ENCODE data around the gene FN1.
A peak's percentile ranks its signal among the peaks of the same experiment; 100 is the strongest.

The FN1 gene

GRCh38 chr2:215363461-215364156 lies 72.3 kb downstream of the FN1 start:
- Histone ChIP-seq H2AK5ac (ENCODE audit: low read depth, low read length) (no peak overlapping the region), H3K27ac (replicated peaks; ENCODE audit: low read length) (no peak overlapping the region), H2BK15ac (ENCODE audit: low read length) (no peak overlapping the region), H2AFZ (ENCODE audit: low read length) (no peak overlapping the region), H3K4ac (ENCODE audit: low read length) (no peak overlapping the region), H2BK12ac (ENCODE audit: low read length) (no peak overlapping the region), H3K14ac (ENCODE audit: low read length) (no peak overlapping the region), H3K23ac (ENCODE audit: low read depth, low read length, poor library complexity) (no peak overlapping the region), H3K79me1 (ENCODE audit: low read depth, low read length) (peaks cover 4% of the 10 kb centered on the region), H2BK120ac (ENCODE audit: low read depth, low read length) (no peak overlapping the region), H3K4me1 (ENCODE audit: control insufficient read depth in 2 of 2, insufficient read depth in 1 of 2, low read depth in 1 of 2, low read length in 2 of 2) (no peaks in the 10 kb centered on the region), H4K91ac (ENCODE audit: low read depth, low read length, poor library complexity) (no peak overlapping the region), H3K4me3 (ENCODE audit: low read length in 2 of 2) (no peak overlapping the region), H3K27me3 (ENCODE audit: control insufficient read depth in 3 of 3, insufficient read depth in 3 of 3, low read depth in 1 of 3, low read length in 3 of 3) (no peaks in the 10 kb centered on the region), H3K4me2 (ENCODE audit: insufficient read depth, low read length, poor library complexity, severe bottlenecking) (no peak overlapping the region), H3K36me3 (replicated peaks in 1 of 2; ENCODE audit: control insufficient read depth in 2 of 2, insufficient read depth in 2 of 2, low read length in 2 of 2) (peaks cover 19 to 81% of the 10 kb centered on the region in 2 donors), H3K9ac (ENCODE audit: low read depth, low read length, poor library complexity) (no peak overlapping the region), H3K9me3 (replicated peaks in 1 of 2; ENCODE audit: control insufficient read depth in 2 of 2, insufficient read depth in 1 of 2, low read depth in 1 of 2, low read length in 2 of 2) (no peaks in the 10 kb centered on the region), H4K8ac (ENCODE audit: low read depth, low read length) (no peak overlapping the region), H3K18ac (ENCODE audit: low read length) (no peak overlapping the region), H2BK5ac (ENCODE audit: low read length) (no peak overlapping the region)
- WGBS, 2 donors (ENCODE audit: extremely low coverage in 2 of 2, insufficient read length in 2 of 2, insufficient replicate concordance in 1 of 2), result no CpG with 5 or more reads among the region's 2 CpGs
- no peak for DNase-seq (ENCODE audit: low spot score)

DNA sequence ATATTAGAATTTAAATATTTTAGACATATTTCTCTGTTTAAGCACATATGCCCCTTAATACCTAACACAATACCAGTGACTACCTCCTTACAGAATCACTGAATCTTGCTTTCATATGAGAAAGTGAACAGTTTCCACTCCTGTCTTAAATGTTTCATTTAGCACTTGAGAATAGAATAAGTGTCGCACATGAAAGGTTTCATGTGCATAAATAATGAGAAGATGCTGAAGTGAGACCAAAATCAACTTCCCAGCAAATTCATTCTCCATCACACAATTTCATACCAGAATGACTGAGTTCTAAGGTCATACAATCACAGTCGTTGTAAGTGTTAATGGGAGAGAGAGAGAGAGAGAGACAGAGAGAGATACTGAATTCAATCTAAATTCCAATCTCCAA lies 72.8 kb downstream of the FN1 start:
- Histone ChIP-seq H3K36me3 (replicated peaks in 1 of 2; ENCODE audit: control insufficient read depth in 2 of 2, insufficient read depth in 2 of 2, low read length in 2 of 2) (peaks cover 17 to 75% of the 10 kb centered on the region in 2 donors), H4K8ac (ENCODE audit: low read depth, low read length) (no peak overlapping the region), H3K27me3 (ENCODE audit: control insufficient read depth in 3 of 3, insufficient read depth in 3 of 3, low read depth in 1 of 3, low read length in 3 of 3) (no peaks in the 10 kb centered on the region), H3K27ac (replicated peaks; ENCODE audit: low read length) (no peak overlapping the region), H3K4me1 (ENCODE audit: control insufficient read depth in 2 of 2, insufficient read depth in 1 of 2, low read depth in 1 of 2, low read length in 2 of 2) (no peaks in the 10 kb centered on the region), H3K14ac (ENCODE audit: low read length) (no peak overlapping the region), H3K9ac (ENCODE audit: low read depth, low read length, poor library complexity) (no peak overlapping the region), H3K79me1 (ENCODE audit: low read depth, low read length) (peaks cover 4% of the 10 kb centered on the region), H2BK5ac (ENCODE audit: low read length) (no peak overlapping the region), H3K18ac (ENCODE audit: low read length) (no peak overlapping the region), H2AFZ (ENCODE audit: low read length) (no peak overlapping the region), H4K91ac (ENCODE audit: low read depth, low read length, poor library complexity) (no peak overlapping the region), H2BK12ac (ENCODE audit: low read length) (no peak overlapping the region), H3K4ac (ENCODE audit: low read length) (no peak overlapping the region), H3K4me2 (ENCODE audit: insufficient read depth, low read length, poor library complexity, severe bottlenecking) (no peak overlapping the region), H3K4me3 (ENCODE audit: low read length in 2 of 2) (no peak overlapping the region), H3K23ac (ENCODE audit: low read depth, low read length, poor library complexity) (no peak overlapping the region), H2BK15ac (ENCODE audit: low read length) (no peak overlapping the region), H2BK120ac (ENCODE audit: low read depth, low read length) (no peak overlapping the region), H2AK5ac (ENCODE audit: low read depth, low read length) (no peak overlapping the region), H3K9me3 (replicated peaks in 1 of 2; ENCODE audit: control insufficient read depth in 2 of 2, insufficient read depth in 1 of 2, low read depth in 1 of 2, low read length in 2 of 2) (no peaks in the 10 kb centered on the region)
- no peak for DNase-seq (ENCODE audit: low spot score)
- no CpG with 5 or more reads among the region's 2 CpGs for WGBS, 2 donors (ENCODE audit: extremely low coverage in 2 of 2, insufficient read length in 2 of 2, insufficient replicate concordance in 1 of 2)

DNA sequence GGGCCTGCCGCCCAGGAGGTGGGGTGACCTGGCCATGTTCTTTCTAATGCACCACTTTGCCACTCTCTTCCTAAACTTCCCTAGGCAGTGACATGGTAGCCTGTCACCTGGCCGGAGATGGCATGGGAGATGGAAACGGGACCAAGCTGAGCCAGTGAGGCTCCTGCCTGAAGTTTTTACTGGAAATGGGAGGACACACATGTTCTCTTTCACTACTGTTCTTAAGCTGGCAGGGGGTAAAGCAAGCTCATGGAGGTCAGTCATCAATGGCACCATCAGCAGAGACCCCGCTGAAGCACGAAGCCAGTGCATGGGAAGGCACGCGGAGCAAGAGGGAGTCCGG lies 73.3 kb downstream of the FN1 start:
- H2BK5ac ChIP-seq (ENCODE audit: low read length), result no peak overlapping the region
- no peaks in the 10 kb centered on the region for H3K9me3 ChIP-seq (replicated peaks in 1 of 2; ENCODE audit: control insufficient read depth in 2 of 2, insufficient read depth in 1 of 2, low read depth in 1 of 2, low read length in 2 of 2)
- peaks cover 17 to 70% of the 10 kb centered on the region in 2 donors for H3K36me3 ChIP-seq (replicated peaks in 1 of 2; ENCODE audit: control insufficient read depth in 2 of 2, insufficient read depth in 2 of 2, low read length in 2 of 2)
- no peaks in the 10 kb centered on the region for H3K27me3 ChIP-seq (ENCODE audit: control insufficient read depth in 3 of 3, insufficient read depth in 3 of 3, low read depth in 1 of 3, low read length in 3 of 3)
- H2AFZ ChIP-seq (ENCODE audit: low read length), result no peak overlapping the region
- no peak for DNase-seq (ENCODE audit: low spot score)
- no CpG with 5 or more reads among the region's 8 CpGs for WGBS, 2 donors (ENCODE audit: extremely low coverage in 2 of 2, insufficient read length in 2 of 2, insufficient replicate concordance in 1 of 2)
- no peak overlapping the region for H4K8ac ChIP-seq (ENCODE audit: low read depth, low read length)
- H3K9ac ChIP-seq (ENCODE audit: low read depth, low read length, poor library complexity), result no peak overlapping the region
- no peak overlapping the region for H3K27ac ChIP-seq (replicated peaks; ENCODE audit: low read length)
- H3K4me2 ChIP-seq (ENCODE audit: insufficient read depth, low read length, poor library complexity, severe bottlenecking), result no peak overlapping the region
- no peak overlapping the region for H2BK15ac ChIP-seq (ENCODE audit: low read length)
- H3K4me1 ChIP-seq (ENCODE audit: control insufficient read depth in 2 of 2, insufficient read depth in 1 of 2, low read depth in 1 of 2, low read length in 2 of 2), result no peaks in the 10 kb centered on the region
- no peak overlapping the region for H2BK12ac ChIP-seq (ENCODE audit: low read length)
- H3K4ac ChIP-seq (ENCODE audit: low read length), result no peak overlapping the region
- no peak overlapping the region for H3K14ac ChIP-seq (ENCODE audit: low read length)
- no peak overlapping the region for H3K18ac ChIP-seq (ENCODE audit: low read length)
- no peak overlapping the region for H2BK120ac ChIP-seq (ENCODE audit: low read depth, low read length)
- H2AK5ac ChIP-seq (ENCODE audit: low read depth, low read length), result no peak overlapping the region
- peak overlapping the region; percentile 21 for H3K23ac ChIP-seq (ENCODE audit: low read depth, low read length, poor library complexity)
- H3K4me3 ChIP-seq (ENCODE audit: low read length in 2 of 2), result no peak overlapping the region
- H3K79me1 ChIP-seq (ENCODE audit: low read depth, low read length), result peaks cover 4% of the 10 kb centered on the region
- H4K91ac ChIP-seq (ENCODE audit: low read depth, low read length, poor library complexity), result no peak overlapping the region

GRCh38 chr2:215361876-215362561 lies 73.8 kb downstream of the FN1 start:
- Histone ChIP-seq H3K23ac (ENCODE audit: low read depth, low read length, poor library complexity) (no peak overlapping the region), H2BK12ac (ENCODE audit: low read length) (no peak overlapping the region), H2AFZ (ENCODE audit: low read length) (no peak overlapping the region), H2AK5ac (ENCODE audit: low read depth, low read length) (no peak overlapping the region), H3K4me3 (ENCODE audit: low read length in 2 of 2) (no peak overlapping the region), H3K79me1 (ENCODE audit: low read depth, low read length) (peaks cover 4% of the 10 kb centered on the region), H3K4me1 (ENCODE audit: control insufficient read depth in 2 of 2, insufficient read depth in 1 of 2, low read depth in 1 of 2, low read length in 2 of 2) (no peaks in the 10 kb centered on the region), H3K27ac (replicated peaks; ENCODE audit: low read length) (no peak overlapping the region), H3K36me3 (replicated peaks in 1 of 2; ENCODE audit: control insufficient read depth in 2 of 2, insufficient read depth in 2 of 2, low read length in 2 of 2) (peaks cover 17 to 65% of the 10 kb centered on the region in 2 donors), H3K9ac (ENCODE audit: low read depth, low read length, poor library complexity) (no peak overlapping the region), H4K8ac (ENCODE audit: low read depth, low read length) (no peak overlapping the region), H4K91ac (ENCODE audit: low read depth, low read length, poor library complexity) (no peak overlapping the region), H3K9me3 (replicated peaks in 1 of 2; ENCODE audit: control insufficient read depth in 2 of 2, insufficient read depth in 1 of 2, low read depth in 1 of 2, low read length in 2 of 2) (no peaks in the 10 kb centered on the region), H3K18ac (ENCODE audit: low read length) (no peak overlapping the region), H2BK120ac (ENCODE audit: low read depth, low read length) (no peak overlapping the region), H3K14ac (ENCODE audit: low read length) (no peak overlapping the region), H2BK5ac (ENCODE audit: low read length) (no peak overlapping the region), H3K4me2 (ENCODE audit: insufficient read depth, low read length, poor library complexity, severe bottlenecking) (no peak overlapping the region), H2BK15ac (ENCODE audit: low read length) (no peak overlapping the region), H3K4ac (ENCODE audit: low read length) (no peak overlapping the region), H3K27me3 (ENCODE audit: control insufficient read depth in 3 of 3, insufficient read depth in 3 of 3, low read depth in 1 of 3, low read length in 3 of 3) (no peaks in the 10 kb centered on the region)
- DNase-seq (ENCODE audit: low spot score), result no peak
- no CpG with 5 or more reads among the region's 6 CpGs for WGBS, 2 donors (ENCODE audit: extremely low coverage in 2 of 2, insufficient read length in 2 of 2, insufficient replicate concordance in 1 of 2)

All from neuronal stem cell (in vitro differentiated cells).